Kidney capillary endothelial cell (primary cell): ENCODE results near the gene SLC16A6.
"Not testable (repeated sequence)": the region's sequence is repeated elsewhere in the genome, so short reads cannot be mapped to it uniquely, and the experiment has no call there.

Source experiments
- DNase-seq: peaks from one replicate; pipeline ENCODE4 v3.0.0-alpha.2; 2018; ENCODE audit warnings: low spot score

SLC16A6 gene

GRCh38 chr17:68310152-68310551 lies 19.2 kb upstream of the SLC16A6 start:
- no peak for DNase-seq

GRCh38 chr17:68309066-68309670 lies 18.2 kb upstream of the SLC16A6 start:
- DNase-seq: not testable (repeated sequence)

GRCh38 chr17:68308486-68308885 lies 17.6 kb upstream of the SLC16A6 start:
- not testable (repeated sequence) for DNase-seq

GRCh38 chr17:68307443-68307842 lies 16.5 kb upstream of the SLC16A6 start:
- no peak for DNase-seq

GRCh38 chr17:68306819-68307218 lies 15.9 kb upstream of the SLC16A6 start:
- DNase-seq: no peak

- DNase-seq: peak; percentile 10
These were observed 14.2 kb upstream of the SLC16A6 start for GRCh38 chr17:68305142-68305541.

DNA sequence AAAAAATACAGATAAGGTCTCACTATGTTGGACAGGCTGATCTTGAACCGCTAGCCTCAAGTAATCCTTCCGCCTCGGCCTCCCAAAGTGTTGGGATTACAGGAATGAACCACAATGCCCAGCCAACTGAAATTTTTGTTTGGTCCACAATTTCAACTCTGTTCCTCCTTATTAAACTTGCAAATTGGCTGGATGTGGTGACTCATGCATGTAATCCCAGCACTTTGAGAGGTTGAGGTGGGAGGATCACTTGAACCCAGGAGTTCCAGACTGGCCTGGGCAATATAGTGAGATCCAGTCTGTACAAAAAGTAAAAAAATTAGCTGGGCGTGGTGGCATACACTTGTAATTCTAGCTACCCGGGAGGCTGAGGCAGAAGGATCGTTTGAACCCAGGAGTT lies 13.8 kb upstream of the SLC16A6 start:
- DNase-seq: no peak

- DNase-seq: no peak
These were observed 11.7 kb upstream of the SLC16A6 start for GRCh38 chr17:68302666-68303065.

DNA sequence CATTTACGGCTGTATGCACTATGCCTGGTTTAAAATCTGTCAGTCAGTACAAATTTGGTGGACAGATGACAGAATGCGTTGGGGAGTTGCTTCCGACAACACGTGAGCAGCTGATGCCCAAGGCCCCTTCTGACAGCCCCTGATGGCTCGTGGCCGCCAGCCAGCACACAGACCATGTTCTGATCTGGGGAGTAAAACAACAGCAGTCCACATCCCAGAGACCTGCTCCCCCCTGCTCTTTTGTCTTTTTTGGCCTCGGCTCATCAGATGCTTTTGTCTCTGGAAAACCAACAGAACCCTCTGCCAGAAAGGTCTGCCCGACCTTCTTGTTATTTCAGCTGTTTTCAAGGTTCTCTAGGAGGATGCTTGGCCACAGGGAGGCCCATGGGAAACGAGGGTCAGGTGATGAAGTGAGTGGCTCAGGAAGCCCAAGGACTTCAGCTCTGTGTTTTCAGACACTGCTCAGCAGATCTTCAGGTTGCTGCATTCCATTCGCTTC lies 11.2 kb upstream of the SLC16A6 start:
- no peak for DNase-seq

DNA sequence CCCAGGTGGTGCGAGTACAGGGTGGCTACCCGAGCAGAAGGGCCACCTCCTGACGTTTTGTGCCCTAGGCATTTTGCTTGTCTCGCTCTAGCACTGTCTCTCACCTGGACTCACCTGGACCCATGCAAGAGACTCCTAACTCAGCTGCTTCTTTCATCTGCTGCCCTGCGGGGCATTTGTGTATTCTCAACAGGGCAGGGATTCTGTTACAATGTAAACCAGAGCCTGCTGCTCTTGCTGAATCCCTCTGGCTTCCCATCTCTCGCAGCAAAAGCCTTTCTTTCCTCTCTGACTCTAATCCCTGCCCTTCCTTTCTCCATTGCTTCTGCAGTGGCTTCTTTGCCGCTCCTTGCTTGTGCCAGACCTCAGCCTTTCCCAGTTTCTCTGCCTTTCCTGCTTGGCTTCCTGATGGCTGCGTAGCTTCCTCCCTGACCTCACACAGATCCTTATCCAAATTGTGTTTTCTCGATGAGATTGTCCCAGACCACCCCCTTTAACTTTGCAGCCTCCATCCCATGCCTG lies 10.6 kb upstream of the SLC16A6 start:
- DNase-seq: peak; percentile 57

DNA sequence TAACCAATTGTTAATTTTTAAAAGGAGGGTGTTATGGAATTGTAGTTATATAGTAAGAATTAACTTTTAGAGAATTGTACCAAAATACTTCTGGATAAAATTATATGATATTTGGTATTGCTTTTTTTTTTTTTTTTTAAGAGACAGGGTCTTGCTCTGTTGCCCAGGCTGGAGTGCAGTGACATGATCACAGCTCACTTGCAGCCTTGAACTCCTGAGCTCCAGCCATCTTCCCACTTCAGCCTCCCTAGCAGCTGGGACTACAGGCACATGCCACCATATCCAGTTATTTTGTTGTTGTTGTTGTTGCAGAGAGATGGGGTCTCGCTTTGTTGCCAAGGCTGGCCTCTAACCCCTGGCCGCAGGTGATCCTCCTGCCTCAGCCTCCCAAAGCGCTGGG lies 8.9 kb upstream of the SLC16A6 start:
- no peak for DNase-seq

GRCh38 chr17:68298601-68299000 lies 7.7 kb upstream of the SLC16A6 start:
- DNase-seq: no peak

GRCh38 chr17:68297195-68297594 lies 6.3 kb upstream of the SLC16A6 start:
- no peak for DNase-seq

GRCh38 chr17:68296217-68297191 lies 5.6 kb upstream of the SLC16A6 start:
- no peak for DNase-seq

DNA sequence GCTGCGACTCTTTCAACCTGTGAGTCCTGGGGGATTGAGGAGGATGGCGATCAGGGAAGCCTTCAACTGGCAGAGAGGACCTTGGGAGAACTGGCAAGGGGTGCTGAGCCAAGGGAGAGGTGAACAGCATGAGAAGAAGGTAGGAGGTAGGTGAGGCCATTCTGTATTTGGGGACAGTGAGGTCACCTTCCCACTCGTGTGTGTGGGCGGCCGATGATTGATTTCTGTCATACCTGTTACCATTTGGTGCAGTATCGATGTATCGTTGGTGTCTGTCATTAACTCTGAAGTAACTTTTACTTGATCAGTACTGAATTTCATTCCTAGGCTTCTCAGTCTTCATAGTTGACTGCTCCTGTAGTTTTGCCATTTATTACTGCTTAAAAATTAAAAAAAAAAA lies 4.2 kb upstream of the SLC16A6 start:
- no peak for DNase-seq

- no peak for DNase-seq
These were observed 3.7 kb upstream of the SLC16A6 start for GRCh38 chr17:68294617-68295016.

GRCh38 chr17:68294196-68294555 lies 3.2 kb upstream of the SLC16A6 start:
- DNase-seq: no peak

DNA sequence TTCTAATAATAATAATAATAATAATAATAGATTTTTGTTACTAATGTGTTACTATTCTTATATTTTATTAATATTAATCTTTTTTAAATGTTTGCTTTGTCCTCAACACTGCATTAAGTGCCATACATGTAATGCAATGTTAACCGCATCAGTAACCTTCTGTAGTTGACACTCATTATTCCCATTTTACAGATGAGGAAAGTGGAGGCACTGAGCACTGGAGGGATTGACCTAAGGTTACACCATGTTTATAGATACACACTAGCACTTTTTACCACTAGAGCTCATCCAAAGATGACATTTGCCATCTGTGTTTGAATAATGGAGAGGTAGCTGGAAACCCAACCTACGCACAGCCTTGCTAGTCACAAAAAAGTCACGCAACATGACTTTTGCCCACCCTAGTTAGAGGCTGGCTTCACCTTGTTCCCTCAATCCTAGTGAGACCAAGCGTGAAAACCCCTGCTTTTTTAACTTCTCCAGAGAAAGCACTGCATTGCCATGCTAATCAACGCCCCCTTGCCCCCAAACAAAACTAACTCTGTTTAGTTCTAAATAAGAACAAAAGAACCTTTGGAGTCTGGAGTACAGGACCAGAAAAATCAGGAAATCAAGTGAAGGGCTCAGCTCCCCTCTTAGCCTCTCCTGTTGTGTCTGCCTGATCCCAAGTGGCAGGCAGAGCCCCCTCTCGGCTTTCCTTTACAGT lies 2.7 kb upstream of the SLC16A6 start:
- no peak for DNase-seq

DNA sequence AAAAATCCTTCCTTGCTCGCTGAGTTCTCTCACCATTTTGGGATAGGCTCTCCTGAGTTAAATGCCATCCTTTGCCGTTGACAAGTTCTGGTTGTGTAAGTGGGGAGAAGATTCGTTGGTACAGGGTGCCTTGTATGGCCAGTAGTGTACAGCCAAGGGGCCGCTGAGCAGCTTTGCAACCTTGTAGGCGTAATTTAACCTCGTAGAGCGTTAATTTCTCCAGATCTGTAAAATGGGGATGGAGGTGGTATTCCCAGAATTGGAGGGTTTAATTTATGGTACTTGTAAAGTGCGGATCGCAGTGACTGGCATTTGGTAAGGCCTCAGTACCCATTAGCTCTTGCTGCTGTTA lies 1.7 kb upstream of the SLC16A6 start:
- no peak for DNase-seq

- peak; percentile 72 for DNase-seq
These were observed 1.1 kb upstream of the SLC16A6 start for GRCh38 chr17:68291836-68292688.

DNA sequence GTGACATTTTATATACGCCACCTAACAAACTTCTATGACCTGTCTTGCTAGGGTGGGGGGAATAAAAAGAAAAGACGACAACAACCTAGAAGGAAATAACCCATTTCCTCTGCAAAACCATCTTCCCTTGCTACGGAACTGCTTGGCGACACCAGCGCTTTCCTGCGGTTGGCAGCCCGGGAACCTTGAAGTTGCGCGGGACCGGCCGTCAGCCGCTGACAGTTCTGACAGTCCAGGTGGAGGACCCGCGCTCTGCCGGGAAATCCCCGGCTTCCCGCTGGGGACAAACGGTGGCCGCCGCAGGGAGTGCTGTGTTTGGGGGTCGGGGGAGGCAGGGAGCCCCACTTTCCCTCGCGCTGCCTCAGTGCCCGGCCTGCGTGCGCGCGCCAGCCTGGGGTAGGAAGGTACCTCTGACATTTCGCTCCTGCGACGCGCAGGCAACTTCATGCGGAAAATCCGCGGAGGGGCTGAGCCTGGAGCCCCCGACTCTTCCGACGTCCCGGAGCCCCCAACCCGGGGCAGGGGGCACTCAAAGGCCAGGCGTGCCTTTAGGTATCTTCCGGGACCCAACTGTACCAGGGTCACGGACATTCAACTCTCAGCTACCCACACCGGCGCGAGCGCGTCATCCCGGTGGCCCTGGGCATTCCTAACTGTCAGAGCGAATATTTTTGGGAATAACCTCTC lies 516 bp downstream of the SLC16A6 start:
- DNase-seq: peak; percentile 14
